ENCODE data around the gene PEAK1. TPM values are rescaled to one million over a fixed set of nuclear protein-coding genes. Genes with fewer than 3 reads are reported as not detected.

PEAK1 gene
- total RNA-seq, 2 experiments from 2014 or later: 6.0 to 10.8 TPM

- DNase-seq (ENCODE audit: low spot score): no peak
- Histone ChIP-seq H3K9me3 (ENCODE audit: low read length) (no peaks in the 10 kb centered on the region), H4K20me1 (ENCODE audit: insufficient read depth, low read length) (no peaks in the 10 kb centered on the region), H3K4me3 (ENCODE audit: low read depth, low read length, poor library complexity, severe bottlenecking) (no peak overlapping the region), H3K79me2 (ENCODE audit: insufficient read depth, low read depth, low read length) (no peaks in the 10 kb centered on the region), H3K27ac (ENCODE audit: low read depth, low read length, poor library complexity, severe bottlenecking) (no peak overlapping the region), H3K4me2 (ENCODE audit: low read length) (no peak overlapping the region), H2AFZ (ENCODE audit: low read length) (no peak overlapping the region), H3K9me2 (ENCODE audit: insufficient read depth, low read length) (no peaks in the 10 kb centered on the region), H3K4me1 (ENCODE audit: insufficient read depth, low read length, poor library complexity, severe bottlenecking) (no peaks in the 10 kb centered on the region), H3K36me3 (ENCODE audit: insufficient read depth, low read length) (no peaks in the 10 kb centered on the region)
- BruUV-seq (replicated peaks): no TSS peak
- ChIA-PET CTCF (ENCODE audit: unreplicated experiment) (no interaction called here), POLR2A (no interaction called here)
- TF ChIP-seq CTCF (conservative IDR thresholded peaks at IDR 0.05; ENCODE audit: low read length) (no peak), EZH2phosphoT487 (IDR thresholded peaks at IDR 0.05; ENCODE audit: borderline replicate concordance, low read depth, low read length) (no peak)
- intact Hi-C loops (cut with micrococcal nuclease; ENCODE audit: unreplicated experiment): no loop called here
Measured at GRCh38 chr15:77356305-77356704, 63.6 kb downstream of the PEAK1 start.

DNA sequence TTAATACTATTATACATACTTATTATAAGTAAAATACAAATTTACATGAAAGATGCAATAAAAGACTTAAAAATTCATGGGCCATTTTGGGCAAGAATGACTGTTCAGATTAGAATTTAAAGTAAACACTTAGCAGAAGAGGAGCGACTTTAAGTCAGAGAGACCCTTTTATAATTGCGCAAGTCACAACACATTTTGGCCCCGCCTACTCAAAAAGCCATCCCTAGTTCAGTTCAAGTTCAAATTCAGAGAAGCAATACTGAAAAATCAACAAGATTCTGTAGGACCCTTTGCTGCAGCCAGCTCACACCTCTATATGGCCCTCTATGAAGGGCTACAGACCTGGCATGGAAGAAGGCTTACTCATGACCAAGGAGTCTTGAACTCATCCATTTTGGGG lies 64.6 kb downstream of the PEAK1 start:
- ChIA-PET CTCF (ENCODE audit: unreplicated experiment) (no interaction called here), POLR2A (no interaction called here)
- intact Hi-C loops (cut with micrococcal nuclease; ENCODE audit: unreplicated experiment): no loop called here
- no peaks in the 10 kb centered on the region for H3K9me2 ChIP-seq (ENCODE audit: insufficient read depth, low read length)
- H3K4me2 ChIP-seq (ENCODE audit: low read length): no peak overlapping the region
- TF ChIP-seq CTCF (conservative IDR thresholded peaks at IDR 0.05; ENCODE audit: low read length) (no peak), EZH2phosphoT487 (IDR thresholded peaks at IDR 0.05; ENCODE audit: borderline replicate concordance, low read depth, low read length) (no peak)
- no peak overlapping the region for H3K27ac ChIP-seq (ENCODE audit: low read depth, low read length, poor library complexity, severe bottlenecking)
- BruUV-seq (replicated peaks): no TSS peak
- no peaks in the 10 kb centered on the region for H3K79me2 ChIP-seq (ENCODE audit: insufficient read depth, low read depth, low read length)
- no peaks in the 10 kb centered on the region for H3K4me1 ChIP-seq (ENCODE audit: insufficient read depth, low read length, poor library complexity, severe bottlenecking)
- no peak for DNase-seq (ENCODE audit: low spot score)
- no peaks in the 10 kb centered on the region for H4K20me1 ChIP-seq (ENCODE audit: insufficient read depth, low read length)
- H3K4me3 ChIP-seq (ENCODE audit: low read depth, low read length, poor library complexity, severe bottlenecking): no peak overlapping the region
- H3K36me3 ChIP-seq (ENCODE audit: insufficient read depth, low read length): no peaks in the 10 kb centered on the region
- no peaks in the 10 kb centered on the region for H3K9me3 ChIP-seq (ENCODE audit: low read length)
- H2AFZ ChIP-seq (ENCODE audit: low read length): no peak overlapping the region

- CTCF ChIA-PET (ENCODE audit: unreplicated experiment): no interaction called here
- no TSS peak for BruUV-seq (replicated peaks)
- DNase-seq (ENCODE audit: low spot score): no peak
- TF ChIP-seq EZH2phosphoT487 (IDR thresholded peaks at IDR 0.05; ENCODE audit: borderline replicate concordance, low read depth, low read length): no peak
- no peak for TF ChIP-seq CTCF (conservative IDR thresholded peaks at IDR 0.05; ENCODE audit: low read length)
- H3K4me2 ChIP-seq (ENCODE audit: low read length): no peak overlapping the region
- no peak overlapping the region for H3K4me3 ChIP-seq (ENCODE audit: low read depth, low read length, poor library complexity, severe bottlenecking)
- no peaks in the 10 kb centered on the region for H3K9me3 ChIP-seq (ENCODE audit: low read length)
- no peaks in the 10 kb centered on the region for H3K4me1 ChIP-seq (ENCODE audit: insufficient read depth, low read length, poor library complexity, severe bottlenecking)
- H3K27ac ChIP-seq (ENCODE audit: low read depth, low read length, poor library complexity, severe bottlenecking): no peak overlapping the region
- no peaks in the 10 kb centered on the region for H3K36me3 ChIP-seq (ENCODE audit: insufficient read depth, low read length)
- H4K20me1 ChIP-seq (ENCODE audit: insufficient read depth, low read length): no peaks in the 10 kb centered on the region
- POLR2A ChIA-PET: interaction anchor here (1.0 kb wide), 1 partner anchor 30 kb away, joined by 3 read pairs; no protein-coding TSS in a partner anchor
- intact Hi-C loops (cut with micrococcal nuclease; ENCODE audit: unreplicated experiment): no loop called here
- no peaks in the 10 kb centered on the region for H3K9me2 ChIP-seq (ENCODE audit: insufficient read depth, low read length)
- no peaks in the 10 kb centered on the region for H3K79me2 ChIP-seq (ENCODE audit: insufficient read depth, low read depth, low read length)
- H2AFZ ChIP-seq (ENCODE audit: low read length): no peak overlapping the region
Measured at GRCh38 chr15:77354063-77354462, 65.8 kb downstream of the PEAK1 start.

All from OCI-LY7 (cell line).